GM12872 (cell line): Measurements from ENCODE around the gene EIF3A.

Experiments
- CTCF ChIP-seq: IDR thresholded peaks from 3 replicates; pipeline ENCODE4 v1.5.1; 2011; ENCODE audit warnings: low read depth, mild to moderate bottlenecking, low read length, moderate library complexity; ENCODE audit not compliant: insufficient read depth

EIF3A gene

GRCh38 chr10:119025336-119025735 lies 55.3 kb downstream of the EIF3A start:
- no peak for TF ChIP-seq CTCF

GRCh38 chr10:119024882-119025281 lies 55.7 kb downstream of the EIF3A start:
- no peak for TF ChIP-seq CTCF

DNA sequence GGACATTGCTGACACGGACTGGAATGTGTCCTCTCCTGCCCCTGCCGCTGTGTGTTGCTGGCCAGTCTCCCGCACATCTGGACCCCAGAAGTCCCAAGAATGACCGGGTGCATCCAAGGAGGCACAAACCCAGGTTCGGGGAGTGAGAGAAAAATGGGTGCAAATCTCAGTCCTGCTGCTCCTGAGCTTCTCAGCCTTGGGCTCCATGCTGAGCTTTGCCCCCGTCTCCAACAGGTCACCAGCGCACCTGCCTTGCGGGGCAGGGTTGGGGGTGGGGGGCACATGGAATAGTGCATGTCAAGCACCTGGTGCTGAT lies 57.1 kb downstream of the EIF3A start:
- no peak for TF ChIP-seq CTCF

DNA sequence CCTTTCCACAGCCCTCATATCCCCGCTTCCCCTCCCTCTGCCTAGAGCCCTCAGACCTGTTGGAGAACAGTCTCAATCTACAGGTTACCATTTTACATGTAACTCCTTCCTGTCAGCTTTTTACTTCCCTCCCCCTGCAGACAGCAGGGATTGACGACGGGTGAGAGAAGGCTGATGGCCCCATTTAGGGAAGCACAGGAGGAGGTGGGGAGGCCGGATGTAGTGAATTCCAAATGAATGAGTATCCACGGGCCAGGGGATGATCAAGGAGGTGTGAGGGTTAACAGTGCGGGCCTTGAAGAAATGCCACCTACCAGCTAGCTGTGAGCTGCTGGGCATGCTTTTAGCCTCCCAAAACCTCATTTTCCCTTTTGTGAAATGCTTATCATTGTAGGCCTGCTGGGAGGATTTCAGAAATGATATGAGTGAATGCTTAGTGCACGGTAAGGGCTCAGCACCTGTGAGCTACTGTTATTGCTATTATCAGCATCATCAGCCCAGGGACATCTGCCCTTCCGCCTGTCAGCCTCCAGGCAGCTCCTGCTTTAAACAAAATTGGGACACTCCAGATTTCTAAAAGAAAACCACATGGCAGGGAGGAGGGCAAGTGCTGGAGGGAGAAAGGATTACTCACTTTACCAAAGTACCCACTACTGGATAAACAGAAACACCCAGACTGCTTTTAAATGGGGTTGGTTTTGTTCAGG lies 57.6 kb downstream of the EIF3A start:
- no peak for TF ChIP-seq CTCF

- no peak for TF ChIP-seq CTCF
These were observed 60.0 kb downstream of the EIF3A start for GRCh38 chr10:119020627-119020946.

DNA sequence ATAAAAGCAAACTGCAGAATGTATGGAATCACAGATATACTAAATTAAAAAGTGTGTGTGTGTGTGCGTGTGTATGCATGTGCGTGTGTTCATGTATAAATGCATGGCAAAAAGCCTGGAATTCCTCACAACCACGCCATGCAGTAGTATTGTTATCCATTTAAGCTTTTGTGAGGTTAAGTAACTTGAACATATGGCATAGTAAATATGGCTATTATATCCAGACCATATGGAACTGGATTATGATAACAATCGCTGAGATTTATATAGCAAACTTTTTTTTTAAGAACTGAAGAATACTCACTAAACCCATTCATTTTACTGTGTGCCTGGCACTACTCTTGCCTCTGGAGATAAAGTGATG lies 73.4 kb downstream of the EIF3A start:
- TF ChIP-seq CTCF: no peak

GRCh38 chr10:119006451-119007210 lies 74.0 kb downstream of the EIF3A start:
- TF ChIP-seq CTCF: no peak
